WTC11 (cell line): ENCODE measurements around the gene AK8. TPM values are rescaled to one million over a fixed set of nuclear protein-coding genes. Genes with fewer than 3 reads are reported as not detected.

Experiments used
- ATAC-seq: fragments of 200-7000 bp; cut with Tn5 transposase; 2 replicates; pipeline ENCODE4 v1.10.0; 2021; ENCODE audit warnings: mild to moderate bottlenecking, moderate library complexity
- CTCF ChIA-PET: fragments of 300-600 bp; sonication (Branson Sonifier 250); formaldehyde crosslinking; loops from one replicate; lab custom pipeline; 2021; ENCODE audit warnings: antibody characterized with exemption; lab: Charles Lee
- POLR2A ChIA-PET: fragments of 350-600 bp; sonication (Branson Sonifier 250); formaldehyde crosslinking; loops from one replicate; lab custom pipeline; 2021; ENCODE audit warnings: antibody characterized with exemption; lab: Charles Lee
- DNase-seq: peaks from one replicate; pipeline ENCODE4 v3.0.0; 2021; ENCODE audit warnings: low spot score
- H3K27ac Mint-ChIP-seq: 2 replicates; pipeline ENCODE4 v1.8.0; 2021; ENCODE audit warnings: mixed read lengths
- H3K27me3 Mint-ChIP-seq: 2 replicates; pipeline ENCODE4 v1.8.0; 2021; ENCODE audit warnings: low read depth, mild to moderate bottlenecking, moderate library complexity, mixed read lengths
- H3K36me3 Mint-ChIP-seq: 2 replicates; pipeline ENCODE4 v1.8.0; 2021; ENCODE audit warnings: mixed read lengths
- H3K4me1 Mint-ChIP-seq: 2 replicates; pipeline ENCODE4 v1.8.0; 2022; ENCODE audit warnings: mixed read lengths
- H3K4me3 Mint-ChIP-seq: 2 replicates; pipeline ENCODE4 v1.8.0; 2021; ENCODE audit warnings: mild to moderate bottlenecking, moderate library complexity, mixed read lengths
- H3K9me3 Mint-ChIP-seq: 2 replicates; pipeline ENCODE4 v1.8.0; 2021; ENCODE audit warnings: mixed read lengths
- AFF4 ChIP-seq: sonication (generic); formaldehyde crosslinking; IDR thresholded peaks from 2 replicates; pipeline ENCODE4 v1.8.1; 2023; ENCODE audit warnings: mild to moderate bottlenecking, missing genetic modification reagents, borderline replicate concordance
- ATF3 ChIP-seq: sonication (generic); formaldehyde crosslinking; conservative IDR thresholded peaks from 2 replicates; pipeline ENCODE4 v1.8.1; 2022; ENCODE audit warnings: mild to moderate bottlenecking, missing genetic modification reagents
- CREB1 ChIP-seq: sonication (generic); formaldehyde crosslinking; IDR thresholded peaks from 2 replicates; pipeline ENCODE4 v1.8.0; 2023; ENCODE audit warnings: mild to moderate bottlenecking, missing genetic modification reagents
- CREM ChIP-seq: sonication (generic); formaldehyde crosslinking; IDR thresholded peaks from 2 replicates; pipeline ENCODE4 v1.8.1; 2022; ENCODE audit warnings: mild to moderate bottlenecking, missing genetic modification reagents, moderate library complexity
- E2F5 ChIP-seq: sonication (generic); formaldehyde crosslinking; IDR thresholded peaks from 2 replicates; pipeline ENCODE4 v1.8.1; 2022; ENCODE audit warnings: mild to moderate bottlenecking, moderate library complexity, missing genetic modification reagents
- FOXJ3 ChIP-seq: sonication (generic); formaldehyde crosslinking; IDR thresholded peaks from 2 replicates; pipeline ENCODE4 v1.9.0; 2021; ENCODE audit warnings: missing genetic modification reagents, mild to moderate bottlenecking, borderline replicate concordance
- FOXP1 ChIP-seq: sonication (generic); formaldehyde crosslinking; IDR thresholded peaks from 2 replicates; pipeline ENCODE4 v1.8.0; 2022; ENCODE audit warnings: missing genetic modification reagents, mild to moderate bottlenecking, moderate library complexity, borderline replicate concordance
- HMGXB4 ChIP-seq: sonication (generic); formaldehyde crosslinking; IDR thresholded peaks from 2 replicates; pipeline ENCODE4 v1.8.1; 2023; ENCODE audit warnings: mild to moderate bottlenecking, moderate library complexity, missing genetic modification reagents
- KAT7 ChIP-seq: sonication (generic); formaldehyde crosslinking; IDR thresholded peaks from 2 replicates; pipeline ENCODE4 v1.8.1; 2023; ENCODE audit warnings: missing genetic modification reagents, mild to moderate bottlenecking, borderline replicate concordance
- MLX ChIP-seq: sonication (generic); formaldehyde crosslinking; IDR thresholded peaks from 2 replicates; pipeline ENCODE4 v1.8.1; 2023; ENCODE audit warnings: mild to moderate bottlenecking, missing genetic modification reagents, moderate library complexity
- NFATC4 ChIP-seq: fragments of 250-450 bp; sonication (Bioruptor Pico); IDR thresholded peaks from 2 replicates; pipeline ENCODE4 v1.9.0; 2021; ENCODE audit warnings: mild to moderate bottlenecking
- NR3C1 ChIP-seq: sonication (generic); formaldehyde crosslinking; conservative IDR thresholded peaks from 2 replicates; pipeline ENCODE4 v1.8.1; 2023; ENCODE audit warnings: low read depth, mild to moderate bottlenecking, missing genetic modification reagents
- USF2 ChIP-seq: sonication (generic); formaldehyde crosslinking; IDR thresholded peaks from 2 replicates; pipeline ENCODE4 v1.8.1; 2023; ENCODE audit warnings: mild to moderate bottlenecking, missing genetic modification reagents, moderate library complexity
- ZBTB43 ChIP-seq: sonication (generic); formaldehyde crosslinking; IDR thresholded peaks from 2 replicates; pipeline ENCODE4 v1.8.1; 2023; ENCODE audit warnings: mild to moderate bottlenecking, missing genetic modification reagents
- ZNF121 ChIP-seq: sonication (generic); formaldehyde crosslinking; IDR thresholded peaks from 2 replicates; pipeline ENCODE4 v1.8.0; 2023; ENCODE audit warnings: missing genetic modification reagents
- ZNF263 ChIP-seq: sonication (generic); formaldehyde crosslinking; IDR thresholded peaks from 2 replicates; pipeline ENCODE4 v1.8.1; 2022; ENCODE audit warnings: low read depth, mild to moderate bottlenecking, moderate library complexity, missing genetic modification reagents
- ZNF512 ChIP-seq: sonication (generic); formaldehyde crosslinking; IDR thresholded peaks from 2 replicates; pipeline ENCODE4 v1.8.1; 2022; ENCODE audit warnings: missing genetic modification reagents, borderline replicate concordance
- total RNA-seq: library from RNA; stranded (reverse); gene quantifications from 3 replicates; pipeline ENCODE4 v1.2.3, GENCODE V29; 2021

Gene AK8
- total RNA-seq, 1 experiment from 2014 or later, result 0.48 TPM

GRCh38 chr9:132832171-132832881 lies 45.8 kb downstream of the AK8 start:
- Mint-ChIP-seq H3K9me3 (peaks cover 4% of the 10 kb centered on the region; the same call in 1 of the 2 replicates), H3K36me3 (no peaks in the 10 kb centered on the region), H3K4me1 (no peaks in the 10 kb centered on the region), H3K27me3 (no peaks in the 10 kb centered on the region), H3K27ac (no peak overlapping the region), H3K4me3 (no peak overlapping the region)
- DNase-seq (no peak), ATAC-seq (no peak)
- TF ChIP-seq NFATC4 (CRISPR knock-in tag), result no peak
- TF ChIP-seq CREB1 (CRISPR knock-in tag), result no peak
- TF ChIP-seq ZNF121 (CRISPR knock-in tag), result no peak
- TF ChIP-seq E2F5 (CRISPR knock-in tag), result no peak
- POLR2A ChIA-PET, result interaction anchor here (0.6 kb wide), 1 partner anchor 64 kb away, joined by 4 read pairs; no protein-coding TSS in a partner anchor
- CTCF ChIA-PET, result interaction anchor here (0.6 to 2.1 kb wide), 4 partner anchors 17 to 99 kb away, joined by 3 to 16 read pairs (median 4); no protein-coding TSS in a partner anchor

- Mint-ChIP-seq H3K4me1 (no peaks in the 10 kb centered on the region), H3K4me3 (no peak overlapping the region), H3K27ac (no peak overlapping the region), H3K9me3 (peaks cover 4% of the 10 kb centered on the region; the same call in 1 of the 2 replicates), H3K36me3 (no peaks in the 10 kb centered on the region), H3K27me3 (no peaks in the 10 kb centered on the region)
- ChIA-PET POLR2A (no interaction called here), CTCF (interaction anchor here (1.4 kb wide), 1 partner anchor 20 kb away, joined by 5 read pairs; no protein-coding TSS in a partner anchor)
- no peak for ATAC-seq
- DNase-seq, result no peak
- no peak for TF ChIP-seq ZNF263 (CRISPR knock-in tag)
- no peak for TF ChIP-seq ZNF512 (CRISPR knock-in tag)
- TF ChIP-seq ZBTB43, result no peak
- TF ChIP-seq FOXJ3 (CRISPR knock-in tag), result no peak
- no peak for TF ChIP-seq E2F5 (CRISPR knock-in tag)
- TF ChIP-seq ATF3 (CRISPR knock-in tag), result no peak
- no peak for TF ChIP-seq USF2
- TF ChIP-seq MLX (CRISPR knock-in tag), result no peak
- no peak for TF ChIP-seq NR3C1 (CRISPR knock-in tag)
- no peak for TF ChIP-seq KAT7 (CRISPR knock-in tag)
- TF ChIP-seq FOXP1 (CRISPR knock-in tag), result no peak
- no peak for TF ChIP-seq HMGXB4 (CRISPR knock-in tag)
- TF ChIP-seq CREM, result no peak
- no peak for TF ChIP-seq AFF4
These were observed 49.8 kb downstream of the AK8 start for GRCh38 chr9:132828201-132828770.
